H9 (cell line): ENCODE data around the gene COMP. TPM values are rescaled to one million over a fixed set of nuclear protein-coding genes. Genes with fewer than 3 reads are reported as not detected.

Source experiments
- DNase-seq: peaks from one replicate; pipeline ENCODE4 v3.0.0-alpha.2; 2017
- H2AFZ ChIP-seq: one replicate; pipeline ENCODE4 v1.6.1; 2013; ENCODE audit warnings: mild to moderate bottlenecking, low read length, control low read depth, moderate library complexity
- H2AK5ac ChIP-seq: 2 replicates; pipeline ENCODE4 v1.6.1; 2013; ENCODE audit warnings: low read length, control low read depth, mixed read lengths; ENCODE audit not compliant: insufficient read length
- H2BK120ac ChIP-seq: one replicate; pipeline ENCODE4 v1.6.1; 2013; ENCODE audit warnings: low read depth, mild to moderate bottlenecking, low read length, control low read depth, inconsistent platforms; ENCODE audit not compliant: poor library complexity, severe bottlenecking
- H2BK12ac ChIP-seq: 2 replicates; pipeline ENCODE4 v1.6.1; 2013; ENCODE audit warnings: low read length, control low read depth, mixed read lengths, low read depth; ENCODE audit not compliant: insufficient read length
- H2BK15ac ChIP-seq: 2 replicates; pipeline ENCODE4 v1.6.1; 2013; ENCODE audit warnings: low read depth, low read length, control low read depth
- H2BK20ac ChIP-seq: one replicate; pipeline ENCODE4 v1.6.1; 2013; ENCODE audit warnings: low read depth, mild to moderate bottlenecking, low read length, control low read depth, inconsistent platforms; ENCODE audit not compliant: poor library complexity, severe bottlenecking
- H2BK5ac ChIP-seq: 2 replicates; pipeline ENCODE4 v1.6.1; 2013; ENCODE audit warnings: low read length, control low read depth, mixed read lengths; ENCODE audit not compliant: insufficient read length
- H3K14ac ChIP-seq: 2 replicates; pipeline ENCODE4 v1.6.1; 2013; ENCODE audit warnings: low read length, control low read depth; ENCODE audit not compliant: insufficient read depth
- H3K18ac ChIP-seq: 2 replicates; pipeline ENCODE4 v1.6.1; 2013; ENCODE audit warnings: low read depth, mild to moderate bottlenecking, mixed read lengths, low read length, control low read depth; ENCODE audit not compliant: insufficient read length
- H3K23ac ChIP-seq: 2 replicates; pipeline ENCODE4 v1.6.1; 2013; ENCODE audit warnings: low read length, control low read depth, mixed read lengths, low read depth; ENCODE audit not compliant: insufficient read length
- H3K23me2 ChIP-seq: 2 replicates; pipeline ENCODE4 v1.6.1; 2013; ENCODE audit warnings: low read depth, mild to moderate bottlenecking, mixed read lengths, low read length, control low read depth; ENCODE audit not compliant: insufficient read length, poor library complexity, severe bottlenecking
- H3K27ac ChIP-seq: 2 replicates; pipeline ENCODE4 v1.5.1; 2013; ENCODE audit warnings: low read length, control low read depth, mixed read lengths, low read depth; ENCODE audit not compliant: insufficient read length
- H3K27me3 ChIP-seq: 2 replicates; pipeline ENCODE4 v1.6.1; 2013; ENCODE audit warnings: low read length, control low read depth, inconsistent platforms; ENCODE audit not compliant: insufficient read depth
- H3K4ac ChIP-seq: 2 replicates; pipeline ENCODE4 v1.6.1; 2013; ENCODE audit warnings: low read depth, mild to moderate bottlenecking, control low read depth, inconsistent platforms, low read length, moderate library complexity
- H3K4me1 ChIP-seq: 2 replicates; pipeline ENCODE4 v1.6.1; 2013; ENCODE audit warnings: low read length, control low read depth, inconsistent platforms; ENCODE audit not compliant: insufficient read depth
- H3K4me2 ChIP-seq: 2 replicates; pipeline ENCODE4 v1.6.1; 2013; ENCODE audit warnings: low read length, control low read depth, mixed read lengths; ENCODE audit not compliant: insufficient read length, insufficient read depth
- H3K56ac ChIP-seq: 2 replicates; pipeline ENCODE4 v1.6.1; 2013; ENCODE audit warnings: low read depth, mild to moderate bottlenecking, mixed read lengths, low read length, control low read depth; ENCODE audit not compliant: insufficient read length
- H3K79me1 ChIP-seq: 2 replicates; pipeline ENCODE4 v1.6.1; 2013; ENCODE audit warnings: low read depth, mild to moderate bottlenecking, moderate library complexity, low read length, control low read depth, inconsistent platforms; ENCODE audit not compliant: insufficient read depth, poor library complexity, severe bottlenecking
- H3K79me2 ChIP-seq: 2 replicates; pipeline ENCODE4 v1.6.1; 2013; ENCODE audit warnings: low read length, control low read depth, inconsistent platforms; ENCODE audit not compliant: insufficient read depth
- H3K9ac ChIP-seq: 2 replicates; pipeline ENCODE4 v1.6.1; 2013; ENCODE audit warnings: low read length, control low read depth, mixed read lengths; ENCODE audit not compliant: insufficient read length; ENCODE audit errors: extremely low read depth
- H3K9me3 ChIP-seq: one replicate; pipeline ENCODE4 v1.6.1; 2013; ENCODE audit warnings: low read depth, low read length, inconsistent platforms; ENCODE audit not compliant: control insufficient read depth
- H3T11ph ChIP-seq: one replicate; pipeline ENCODE4 v1.6.1; 2013; ENCODE audit warnings: mild to moderate bottlenecking, low read length, control low read depth, inconsistent platforms
- H4K20me1 ChIP-seq: one replicate; pipeline ENCODE4 v1.6.1; 2013; ENCODE audit not compliant: control insufficient read depth, insufficient read length, insufficient read depth
- H4K5ac ChIP-seq: 2 replicates; pipeline ENCODE4 v1.6.1; 2013; ENCODE audit warnings: low read depth, mild to moderate bottlenecking, mixed read lengths, low read length, control low read depth; ENCODE audit not compliant: insufficient read length
- H4K8ac ChIP-seq: replicated peaks from 2 replicates; pipeline ENCODE4 v1.6.1; 2013; ENCODE audit warnings: low read length, control low read depth, mixed read lengths, low read depth; ENCODE audit not compliant: insufficient read length
- H4K91ac ChIP-seq: 2 replicates; pipeline ENCODE4 v1.6.1; 2013; ENCODE audit warnings: low read depth, mild to moderate bottlenecking, moderate library complexity, mixed read lengths, low read length, control low read depth; ENCODE audit not compliant: insufficient read length
- H3K27ac Mint-ChIP-seq, 3 experiments: 2 replicates in 2 of 3; 3 replicates in 1 of 3; pipeline ENCODE4 v1.8.0; 2020 to 2021; ENCODE audit warnings: mixed read lengths in 3 of 3, mild to moderate bottlenecking in 1 of 3, moderate library complexity in 1 of 3
- H3K27me3 Mint-ChIP-seq: 2 replicates; pipeline ENCODE4 v1.8.0; 2021; ENCODE audit warnings: low read depth, mild to moderate bottlenecking, moderate library complexity, mixed read lengths
- H3K36me3 Mint-ChIP-seq, 3 experiments: 2 replicates in 2 of 3; 3 replicates in 1 of 3; pipeline ENCODE4 v1.8.0; 2020 to 2021; ENCODE audit warnings: low read depth in 3 of 3, mixed read lengths in 3 of 3; ENCODE audit not compliant: insufficient read depth in 1 of 3
- H3K4me1 Mint-ChIP-seq, 2 experiments: 2 replicates each; pipeline ENCODE4 v1.8.0; 2020; ENCODE audit warnings: mixed read lengths in 2 of 2
- H3K4me3 Mint-ChIP-seq, 2 experiments: 2 replicates in 1 of 2; 3 replicates in 1 of 2; pipeline ENCODE4 v1.8.0; 2020 to 2021; ENCODE audit warnings: mild to moderate bottlenecking in 2 of 2, mixed read lengths in 2 of 2, moderate library complexity in 1 of 2
- H3K9me3 Mint-ChIP-seq, 2 experiments: 2 replicates in 1 of 2; 3 replicates in 1 of 2; pipeline ENCODE4 v1.8.0; 2020; ENCODE audit warnings: mild to moderate bottlenecking in 2 of 2, mixed read lengths in 2 of 2, moderate library complexity in 1 of 2
- CTCF ChIP-seq: fragments of 200-600 bp; sonication (generic); conservative IDR thresholded peaks from 3 replicates; pipeline ENCODE4 v1.8.0; 2021; ENCODE audit warnings: antibody characterized with exemption, mild to moderate bottlenecking
- WGBS: extraction: QIAGEN DNeasy Blood & Tissue Kit; methylation state at CpG from one replicate; pipeline ENCODE4 v1.1.7; 2013; ENCODE audit warnings: missing lambda C conversion rate, low lambda C conversion rate, mixed read lengths; ENCODE audit not compliant: insufficient read length; ENCODE audit errors: extremely low coverage; 5-methylcytosine and 5-hydroxymethylcytosine counted together
- total RNA-seq: library from RNA; stranded (reverse); gene quantifications from 2 replicates; pipeline ENCODE4 v1.2.1, GENCODE V29; 2021

The COMP gene
- total RNA-seq, 1 experiment from 2014 or later = 0.15 TPM

- H2AFZ ChIP-seq = no peak overlapping the region
- no peak overlapping the region for H2BK20ac ChIP-seq
- no peak overlapping the region for H3K56ac ChIP-seq
- H3K27me3 ChIP-seq = peaks cover 49% of the 10 kb centered on the region
- H2BK5ac ChIP-seq = no peak overlapping the region
- no peak overlapping the region for H3K4me2 ChIP-seq
- H3K79me2 ChIP-seq = no peaks in the 10 kb centered on the region
- no peak overlapping the region for H2BK15ac ChIP-seq
- H3K9me3 ChIP-seq = no peaks in the 10 kb centered on the region
- H3K4me1 ChIP-seq = no peaks in the 10 kb centered on the region
- no peak overlapping the region for H4K5ac ChIP-seq
- Mint-ChIP-seq H3K4me1 (peaks cover 0 to 4% of the 10 kb centered on the region in 2 experiments; a peak in 1 of 4 replicates), H3K36me3 (no peaks in the 10 kb centered on the region), H3K4me3 (no peak overlapping the region), H3K27ac (no peak overlapping the region), H3K27me3 (peaks cover 42% of the 10 kb centered on the region), H3K9me3 (peaks cover 0 to 3% of the 10 kb centered on the region in 2 experiments; a peak in 1 of 5 replicates)
- no peak overlapping the region for H3K23ac ChIP-seq
- H3K4ac ChIP-seq = no peak overlapping the region
- H3K79me1 ChIP-seq = no peaks in the 10 kb centered on the region
- WGBS = no CpG with 5 or more reads among the region's 2 CpGs
- H3T11ph ChIP-seq = no peak overlapping the region
- no peak overlapping the region for H2BK12ac ChIP-seq
- no peak overlapping the region for H3K18ac ChIP-seq
- no peaks in the 10 kb centered on the region for H3K23me2 ChIP-seq
- TF ChIP-seq CTCF = no peak
- H4K91ac ChIP-seq = no peak overlapping the region
- DNase-seq = no peak
- H2AK5ac ChIP-seq = no peak overlapping the region
- H3K27ac ChIP-seq = no peak overlapping the region
- H2BK120ac ChIP-seq = no peak overlapping the region
- H4K8ac ChIP-seq = no peak overlapping the region
- H4K20me1 ChIP-seq = no peaks in the 10 kb centered on the region
- no peak overlapping the region for H3K14ac ChIP-seq
- H3K9ac ChIP-seq = no peak overlapping the region
Observed at GRCh38 chr19:18796239-18796638, 5.1 kb upstream of the COMP start.
